Uterus (tissue), 4 donors: ENCODE data around the gene GLB1L2. TPM values are rescaled to one million over a fixed set of nuclear protein-coding genes. Genes with fewer than 3 reads are reported as not detected.

ENCODE experiments used
- DNase-seq, 2 donors: peaks; one replicate each; pipeline ENCODE4 v3.0.0-alpha.2; 2019 to 2020
- H3K27ac ChIP-seq, 2 donors: fragments of 200-600 bp; sonication (generic); 1 replicate in 1 of 2; 2 replicates in 1 of 2; pipeline ENCODE4 v1.5.1; 2016 to 2018
- H3K27me3 ChIP-seq, 2 donors: fragments of 200-600 bp; sonication (generic); one replicate each; pipeline ENCODE4 v1.5.1; 2018 to 2019; ENCODE audit warnings: control low read depth in 1 of 2
- H3K36me3 ChIP-seq, 2 donors: fragments of 200-600 bp; sonication (generic); one replicate each; pipeline ENCODE4 v1.5.1; 2019; ENCODE audit warnings: control low read depth in 1 of 2
- H3K4me1 ChIP-seq, 2 donors: fragments of 200-600 bp; sonication (generic); one replicate each; pipeline ENCODE4 v1.5.1; 2018 to 2019; ENCODE audit warnings: control low read depth in 1 of 2
- H3K4me3 ChIP-seq, 2 donors: fragments of 200-600 bp; sonication (generic); 1 replicate in 1 of 2; 2 replicates in 1 of 2; pipeline ENCODE4 v1.5.1; 2018 to 2019; ENCODE audit warnings: mild to moderate bottlenecking in 1 of 2
- H3K9me3 ChIP-seq, 2 donors: fragments of 200-600 bp; sonication (generic); one replicate each; pipeline ENCODE4 v1.5.1; 2019; ENCODE audit warnings: control low read depth in 1 of 2
- CTCF ChIP-seq, 4 experiments: fragments of 200-600 bp in 2 of 4; fragments of 450-650 bp in 2 of 4; sonication (generic) in 2 of 4; IDR thresholded peaks; one replicate each; pipeline ENCODE4 v1.5.1; 2016 to 2019; ENCODE audit warnings: antibody characterized with exemption in 4 of 4, mild to moderate bottlenecking in 2 of 4, moderate library complexity in 1 of 4
- POLR2A ChIP-seq, 2 donors: fragments of 450-650 bp; IDR thresholded peaks; one replicate each; pipeline ENCODE4 v1.6.1; 2016; ENCODE audit warnings: antibody characterized with exemption in 2 of 2, mild to moderate bottlenecking in 1 of 2, moderate library complexity in 1 of 2
- intact Hi-C: fragments of 100-400 bp; cut with DNase I; formaldehyde crosslinking; loops from one replicate; pipeline ENCODE4 v1.15.1; 2023; ENCODE audit warnings: low total_unique reads
- total RNA-seq, 4 donors: library from RNA; depleted of rRNA in 3 of 4; stranded (reverse); fragments of >200 nt in 3 of 4; gene quantifications; one replicate each; pipeline versions ENCODE4 v1.1.0 to v1.2.4, GENCODE V29; 2014 to 2023
- donor health status: DM: yes; HTN: yes; CAD: no.

The GLB1L2 gene
- total RNA-seq, 4 donors from 2014 or later = 5.0 to 28.2 (median 16.7) TPM

- Histone ChIP-seq H3K9me3 (no peaks in the 10 kb centered on the region), H3K27ac (no peak overlapping the region), H3K4me1 (peaks cover 0 to 6% of the 10 kb centered on the region in 2 donors), H3K36me3 (no peaks in the 10 kb centered on the region), H3K27me3 (peaks cover 0 to 2% of the 10 kb centered on the region in 2 donors), H3K4me3 (no peak overlapping the region)
- no peak for DNase-seq
- intact Hi-C loops = no loop called here
- TF ChIP-seq CTCF (IDR thresholded peaks at IDR 0.05) (no peak), POLR2A (IDR thresholded peaks at IDR 0.05) (no peak)
Observed at GRCh38 chr11:134328433-134328832, 3.4 kb upstream of the GLB1L2 start.

- DNase-seq = no peak
- TF ChIP-seq POLR2A (IDR thresholded peaks at IDR 0.05) (no peak), CTCF (IDR thresholded peaks at IDR 0.05) (no peak)
- Histone ChIP-seq H3K9me3 (no peaks in the 10 kb centered on the region), H3K27me3 (no peaks in the 10 kb centered on the region), H3K27ac (peak overlapping the region; percentile 7 to 33), H3K36me3 (no peaks in the 10 kb centered on the region), H3K4me3 (peak overlapping the region; percentile 31 to 52), H3K4me1 (peaks cover 0 to 6% of the 10 kb centered on the region in 2 donors)
- intact Hi-C loops = no loop called here
Observed at GRCh38 chr11:134330611-134331353, 1.0 kb upstream of the GLB1L2 start.

GRCh38 chr11:134332189-134332631 lies 422 bp downstream of the GLB1L2 start:
- Histone ChIP-seq H3K36me3 (no peaks in the 10 kb centered on the region), H3K4me3 (peak overlapping the region; percentile 45 to 52), H3K27ac (peak overlapping the region; percentile 11 to 38), H3K4me1 (peaks cover 0 to 6% of the 10 kb centered on the region in 2 donors), H3K27me3 (no peaks in the 10 kb centered on the region), H3K9me3 (no peaks in the 10 kb centered on the region)
- TF ChIP-seq CTCF (IDR thresholded peaks at IDR 0.05) = no peak
- TF ChIP-seq POLR2A (IDR thresholded peaks at IDR 0.05) = no peak
- intact Hi-C loops = no loop called here
- peak in 1 of 2 donors; percentile 30 for DNase-seq

GRCh38 chr11:134332782-134333181 lies 994 bp downstream of the GLB1L2 start:
- H3K4me3 ChIP-seq = peak overlapping the region; percentile 45 to 52
- peaks cover 0 to 6% of the 10 kb centered on the region in 2 donors for H3K4me1 ChIP-seq
- no peaks in the 10 kb centered on the region for H3K36me3 ChIP-seq
- intact Hi-C loops = no loop called here
- TF ChIP-seq POLR2A (IDR thresholded peaks at IDR 0.05) (no peak), CTCF (IDR thresholded peaks at IDR 0.05) (no peak)
- no peak for DNase-seq
- no peaks in the 10 kb centered on the region for H3K9me3 ChIP-seq
- H3K27ac ChIP-seq = peak overlapping the region in 1 of 2 donors; percentile 38
- no peaks in the 10 kb centered on the region for H3K27me3 ChIP-seq

- peaks cover 0 to 6% of the 10 kb centered on the region in 2 donors for H3K4me1 ChIP-seq
- H3K9me3 ChIP-seq = no peaks in the 10 kb centered on the region
- intact Hi-C loops = no loop called here
- peak overlapping the region in 1 of 2 donors; percentile 38 for H3K27ac ChIP-seq
- no peaks in the 10 kb centered on the region for H3K36me3 ChIP-seq
- DNase-seq = peak in 1 of 2 donors; percentile 31
- H3K4me3 ChIP-seq = no peak overlapping the region
- no peaks in the 10 kb centered on the region for H3K27me3 ChIP-seq
- TF ChIP-seq POLR2A (IDR thresholded peaks at IDR 0.05) = no peak
Observed at GRCh38 chr11:134333312-134333711, 1.5 kb downstream of the GLB1L2 start.
